Kidney glomerular epithelial cell (primary cell): Measurements from ENCODE around the gene ATP2B3.

Experiments used
- DNase-seq: peaks from one replicate; lab custom pipeline; 2025; lab: John Stamatoyannopoulos, UW

The ATP2B3 gene

DNA sequence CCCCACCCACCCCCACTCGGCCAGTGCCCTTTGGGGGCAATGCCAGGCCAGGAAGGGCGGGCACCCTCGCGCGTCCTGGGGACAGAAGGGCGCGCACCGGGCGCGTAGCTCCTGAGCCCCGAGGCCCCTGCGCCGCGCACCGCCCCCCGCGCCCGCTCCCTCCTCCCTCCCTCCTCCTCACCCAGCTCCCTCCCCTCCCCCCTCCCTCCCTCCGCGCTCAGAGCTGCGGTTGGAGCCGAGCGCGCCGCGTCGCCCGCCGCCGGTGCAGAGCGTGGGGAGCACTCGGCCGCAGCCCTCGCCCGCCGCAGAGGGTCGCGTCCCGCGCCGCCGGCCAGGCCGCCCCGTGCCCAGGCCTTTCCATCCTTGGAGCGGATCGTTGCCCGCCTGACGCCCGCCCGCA, at the start of gene ATP2B3:
ATP2B3 (plus strand) TSS at position 220 of the 400 bp plus-strand sequence. CDS start 18,606 bp downstream, outside the sequence.
- DNase-seq = no peak

DNA sequence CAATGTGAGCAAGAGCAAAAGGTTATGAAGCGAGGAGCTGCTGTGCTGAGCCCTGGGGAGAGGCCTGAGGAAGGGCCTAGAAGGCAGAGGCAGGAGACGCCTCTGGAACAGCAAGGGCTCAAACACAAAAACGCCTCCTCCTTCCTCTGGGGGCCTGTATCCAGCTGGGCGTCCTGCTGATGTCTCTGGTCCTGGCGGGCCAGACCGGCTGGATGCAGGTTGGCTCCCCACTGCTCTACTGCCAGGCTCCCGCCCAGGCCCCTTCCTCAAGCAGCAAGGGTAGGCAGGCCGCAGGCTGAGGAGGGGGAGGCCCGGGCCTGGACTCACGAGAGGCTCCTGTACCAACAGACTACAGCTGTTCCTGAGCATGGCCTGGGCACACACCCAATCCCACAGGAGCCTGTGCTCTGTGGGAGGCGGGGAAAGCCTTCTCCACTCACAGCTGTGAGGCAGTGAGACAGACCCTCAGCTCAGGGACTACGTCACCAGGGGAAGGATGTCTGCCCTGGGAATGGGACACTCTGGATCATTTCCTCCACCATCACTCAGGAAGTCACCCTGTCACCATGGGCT, 49.3 kb upstream of the ATP2B3 start:
- no peak for DNase-seq

GRCh38 chrX:153469811-153470410, 47.5 kb upstream of the ATP2B3 start:
- no peak for DNase-seq

GRCh38 chrX:153470411-153471363, 46.8 kb upstream of the ATP2B3 start, which contains the start of gene HAUS7:
Gene HAUS7, minus strand, starts transcription at chrX:153470576. Its CDS starts 19 bp downstream, at chrX:153470557.
- peak; percentile 80 for DNase-seq

DNA sequence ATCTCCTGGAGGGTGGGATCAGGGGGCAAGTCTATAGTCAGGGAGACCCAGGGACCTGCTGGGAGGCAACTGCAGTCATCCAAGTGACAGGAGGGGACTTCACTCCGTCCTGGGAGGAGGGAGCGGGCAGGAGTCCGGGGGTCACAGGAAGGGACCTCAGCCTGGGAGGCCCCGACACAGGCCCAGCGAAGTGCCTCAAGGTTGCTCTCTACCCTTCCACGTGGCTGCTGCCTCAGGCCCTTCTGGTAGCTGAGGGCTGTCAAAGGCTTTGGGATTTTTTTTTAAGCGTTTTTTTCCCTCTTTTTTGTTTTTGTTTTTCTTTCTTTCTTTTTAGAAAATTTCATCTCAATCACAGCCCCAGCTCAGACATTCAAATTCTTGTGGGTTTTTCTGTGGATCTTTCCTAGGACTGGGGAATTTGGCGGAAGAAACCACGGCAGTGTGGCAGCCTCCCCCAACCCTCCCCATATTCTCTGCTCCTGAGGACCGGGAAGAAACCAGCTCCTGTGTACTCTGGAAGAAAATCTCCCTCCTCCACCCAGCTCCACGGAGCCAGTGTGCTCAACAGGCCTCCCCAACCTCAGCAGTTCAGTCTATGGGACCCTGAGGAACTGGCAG, 45.7 kb upstream of the ATP2B3 start:
- DNase-seq = no peak

DNA sequence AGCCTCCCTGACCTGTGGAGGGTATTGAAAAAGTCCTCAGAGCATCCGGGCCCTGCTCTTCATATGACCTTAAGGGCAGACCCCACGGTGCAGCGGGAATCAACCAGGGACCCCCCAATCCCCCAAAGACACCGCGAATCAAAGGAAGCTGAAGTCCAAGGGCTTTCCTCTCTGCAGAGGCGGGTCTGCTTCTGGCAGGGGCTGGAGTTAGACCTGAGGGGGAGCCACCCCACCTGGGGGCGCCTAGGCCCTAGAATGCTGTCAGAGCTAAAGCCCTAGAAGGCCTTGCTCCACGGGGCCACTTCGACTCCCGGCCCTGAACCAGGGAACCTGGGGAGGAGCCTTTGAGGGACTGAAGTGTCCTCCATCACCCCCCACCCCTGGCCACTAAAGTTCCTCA, 44.3 kb upstream of the ATP2B3 start:
- no peak for DNase-seq

GRCh38 chrX:153474266-153474665, 43.2 kb upstream of the ATP2B3 start:
- no peak for DNase-seq

DNA sequence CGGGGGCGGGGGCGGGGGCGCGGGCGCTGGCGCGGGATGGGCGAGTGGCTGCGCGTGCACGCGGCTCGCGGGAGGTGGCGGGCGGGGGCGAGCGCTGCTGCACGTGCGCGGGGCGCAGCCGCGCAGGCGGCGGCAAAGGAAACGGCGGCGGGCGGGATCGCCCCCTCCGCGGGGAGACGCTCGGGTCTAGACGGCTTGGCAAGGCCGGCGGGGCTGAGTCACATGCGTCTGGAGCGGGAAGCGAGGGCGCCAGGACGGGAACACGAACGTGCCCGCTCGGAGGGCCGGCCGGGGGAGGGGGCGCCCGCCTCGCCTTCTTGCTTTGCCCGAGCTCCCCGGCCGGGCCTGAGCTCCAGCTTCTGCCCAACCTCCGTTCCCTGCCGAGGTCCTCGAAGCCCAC, 42.7 kb upstream of the ATP2B3 start:
- no peak for DNase-seq

- DNase-seq = no peak
These were observed 42.2 kb upstream of the ATP2B3 start for GRCh38 chrX:153475271-153475670.

GRCh38 chrX:153475751-153476281, 41.6 kb upstream of the ATP2B3 start:
- no peak for DNase-seq

GRCh38 chrX:153476666-153477363, 40.6 kb upstream of the ATP2B3 start:
- DNase-seq = no peak

DNA sequence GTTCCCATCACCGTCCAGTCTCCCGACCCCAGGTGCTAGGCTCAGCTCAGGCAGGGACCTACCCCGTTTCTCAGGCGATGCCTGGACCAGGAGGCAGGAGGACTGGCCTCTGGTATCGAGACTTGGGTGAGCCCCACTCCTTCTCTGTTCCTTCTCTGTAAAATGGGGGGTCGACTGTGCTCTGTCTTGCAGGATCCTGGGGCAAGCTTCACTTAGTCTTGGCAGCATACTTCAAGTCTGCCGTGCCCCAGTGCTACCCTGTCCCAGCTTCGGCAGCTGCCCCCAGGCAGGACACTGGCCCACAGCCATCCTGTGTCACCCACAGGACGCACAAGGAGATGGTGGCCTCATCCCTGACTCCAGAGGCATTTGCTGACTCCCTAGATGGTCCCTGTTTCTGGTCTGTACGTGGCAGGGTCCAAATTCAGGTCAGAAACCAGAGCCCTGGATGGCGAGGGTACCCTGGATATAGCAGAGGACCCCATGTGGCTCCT, 40.0 kb upstream of the ATP2B3 start:
- DNase-seq = no peak

DNA sequence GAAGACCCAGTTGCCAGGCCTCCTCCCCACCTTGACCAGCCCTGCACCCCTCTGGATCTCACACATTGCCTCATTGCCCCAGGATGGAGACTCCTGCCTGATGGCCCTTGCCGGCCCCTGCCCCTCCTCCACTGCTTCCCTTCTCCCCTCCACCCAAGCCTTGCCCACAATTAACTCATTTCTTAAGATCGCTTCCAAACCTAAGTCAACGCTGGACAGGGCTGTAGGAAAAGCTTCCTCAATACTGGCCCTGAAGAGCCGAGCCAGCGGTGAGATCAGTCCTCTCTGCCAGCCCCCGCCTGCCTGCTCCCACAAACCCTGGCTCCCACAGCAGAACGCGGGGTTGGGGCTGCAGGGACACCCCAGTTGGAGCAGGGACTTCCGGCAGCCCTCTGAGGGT, 39.5 kb upstream of the ATP2B3 start:
- DNase-seq = no peak

GRCh38 chrX:153478746-153479145, 38.7 kb upstream of the ATP2B3 start:
- no peak for DNase-seq

- no peak for DNase-seq
These were observed 36.4 kb upstream of the ATP2B3 start for GRCh38 chrX:153481043-153481442.

GRCh38 chrX:153482376-153483015, 34.9 kb upstream of the ATP2B3 start:
- DNase-seq = no peak

DNA sequence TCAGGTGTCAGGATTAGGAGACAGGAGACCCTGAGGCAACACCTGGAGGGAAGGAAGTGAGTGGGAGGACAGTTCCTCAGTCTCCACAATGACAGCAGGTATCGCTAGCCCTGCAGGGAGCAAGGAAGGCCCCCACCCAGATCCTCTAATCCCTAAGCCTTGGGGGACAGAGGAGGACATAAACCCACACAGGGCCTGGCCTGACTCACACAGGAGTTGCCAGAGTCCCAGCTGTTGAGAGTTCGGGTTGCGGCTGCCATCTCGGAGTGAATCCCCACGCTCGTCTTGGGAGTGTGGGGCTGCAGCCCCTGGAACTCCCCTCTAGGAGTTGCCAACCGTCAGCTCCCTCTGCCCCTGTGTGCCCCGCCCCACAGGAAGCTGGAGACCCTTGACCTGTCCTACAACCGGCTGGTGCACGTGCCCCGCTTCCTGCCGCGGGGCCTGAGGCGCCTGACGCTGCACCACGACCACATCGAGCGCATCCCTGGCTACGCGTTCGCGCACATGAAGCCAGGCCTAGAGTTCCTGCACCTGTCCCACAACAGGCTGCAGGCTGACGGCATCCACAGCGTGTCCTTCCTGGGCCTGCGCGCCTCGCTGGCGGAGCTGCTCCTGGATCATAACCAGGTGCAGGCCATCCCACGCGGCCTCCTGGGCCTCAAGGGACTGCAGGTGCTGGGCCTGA, 31.9 kb upstream of the ATP2B3 start:
- no peak for DNase-seq

- DNase-seq = no peak
These were observed 31.3 kb upstream of the ATP2B3 start for GRCh38 chrX:153486171-153486570.

DNA sequence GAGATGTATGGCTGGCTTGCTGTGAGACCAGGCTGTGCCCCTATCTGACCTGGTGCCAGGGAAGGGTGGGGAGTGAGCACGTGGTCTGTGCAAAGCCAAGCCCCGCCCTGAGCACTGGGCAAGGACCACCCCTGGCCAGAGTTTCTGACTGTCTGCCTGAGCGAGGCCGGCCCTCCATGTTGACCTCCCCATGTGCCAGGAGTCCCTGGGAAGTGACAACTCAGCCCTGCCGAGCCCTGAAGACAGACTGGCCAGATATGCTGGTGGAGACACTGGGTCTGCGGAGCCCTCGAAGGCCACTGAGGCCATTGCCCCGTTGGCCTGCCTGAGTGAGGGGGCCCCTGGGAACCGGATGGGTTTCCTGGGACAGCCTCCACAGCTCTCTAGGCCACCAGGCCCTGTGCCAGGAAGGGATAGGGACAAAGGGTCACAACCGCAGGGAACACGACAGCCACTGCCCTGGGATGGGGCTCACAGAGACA, 29.8 kb upstream of the ATP2B3 start:
- no peak for DNase-seq
